ENCODE data around the gene TGFBR3L.

Gene TGFBR3L

GRCh38 chr19:7888145-7888825, 26.3 kb upstream of the TGFBR3L start, which contains the start of gene LRRC8E (continued):
- no peak for TF ChIP-seq ARNTL (CRISPR knock-in tag; IDR thresholded peaks at IDR 0.05; ENCODE audit: borderline replicate concordance, low read depth)
- TF ChIP-seq TOX (CRISPR knock-in tag; IDR thresholded peaks at IDR 0.05; ENCODE audit: borderline replicate concordance): no peak

GRCh38 chr19:7888826-7889217, 25.8 kb upstream of the TGFBR3L start:
- no peak for TF ChIP-seq ZNF70 (CRISPR knock-in tag; IDR thresholded peaks at IDR 0.05)
- ATAC-seq: no peak

GRCh38 chr19:7893362-7894101, 21.1 kb upstream of the TGFBR3L start:
- peak; percentile 48; the same call in 2 of the 3 replicates for ATAC-seq

GRCh38 chr19:7894612-7895309, 19.9 kb upstream of the TGFBR3L start:
- no peak for ATAC-seq
- TF ChIP-seq GLIS3 (CRISPR knock-in tag; IDR thresholded peaks at IDR 0.05) (no peak), PATZ1 (CRISPR knock-in tag; IDR thresholded peaks at IDR 0.05; ENCODE audit: borderline replicate concordance) (no peak), RARB (CRISPR knock-in tag; IDR thresholded peaks at IDR 0.05) (no peak), ZNF565 (CRISPR knock-in tag; conservative IDR thresholded peaks at IDR 0.05; ENCODE audit: low read depth) (no peak), ZNF8 (CRISPR knock-in tag; IDR thresholded peaks at IDR 0.05) (no peak), CSRNP3 (CRISPR knock-in tag; IDR thresholded peaks at IDR 0.05) (no peak), BACH2 (CRISPR knock-in tag; IDR thresholded peaks at IDR 0.05; ENCODE audit: borderline replicate concordance) (no peak), TCF4 (CRISPR knock-in tag; IDR thresholded peaks at IDR 0.05; ENCODE audit: borderline replicate concordance) (no peak), ISL1 (CRISPR knock-in tag; IDR thresholded peaks at IDR 0.05) (no peak), CREB5 (CRISPR knock-in tag; IDR thresholded peaks at IDR 0.05; ENCODE audit: low read depth) (no peak), PPARA (CRISPR knock-in tag; IDR thresholded peaks at IDR 0.05; ENCODE audit: borderline replicate concordance) (no peak), ZC3H10 (CRISPR knock-in tag; IDR thresholded peaks at IDR 0.05) (no peak), ZFP3 (CRISPR knock-in tag; IDR thresholded peaks at IDR 0.05) (no peak), CSDC2 (CRISPR knock-in tag; IDR thresholded peaks at IDR 0.05) (no peak), TSHZ2 (CRISPR knock-in tag; IDR thresholded peaks at IDR 0.05) (no peak), ARNTL (CRISPR knock-in tag; IDR thresholded peaks at IDR 0.05; ENCODE audit: borderline replicate concordance, low read depth) (no peak)

Data from SK-N-SH treated with all-trans-retinoic acid at 6 μM for 48 hours (cell line).